Measurements from ENCODE around the gene KIF17.

DNA sequence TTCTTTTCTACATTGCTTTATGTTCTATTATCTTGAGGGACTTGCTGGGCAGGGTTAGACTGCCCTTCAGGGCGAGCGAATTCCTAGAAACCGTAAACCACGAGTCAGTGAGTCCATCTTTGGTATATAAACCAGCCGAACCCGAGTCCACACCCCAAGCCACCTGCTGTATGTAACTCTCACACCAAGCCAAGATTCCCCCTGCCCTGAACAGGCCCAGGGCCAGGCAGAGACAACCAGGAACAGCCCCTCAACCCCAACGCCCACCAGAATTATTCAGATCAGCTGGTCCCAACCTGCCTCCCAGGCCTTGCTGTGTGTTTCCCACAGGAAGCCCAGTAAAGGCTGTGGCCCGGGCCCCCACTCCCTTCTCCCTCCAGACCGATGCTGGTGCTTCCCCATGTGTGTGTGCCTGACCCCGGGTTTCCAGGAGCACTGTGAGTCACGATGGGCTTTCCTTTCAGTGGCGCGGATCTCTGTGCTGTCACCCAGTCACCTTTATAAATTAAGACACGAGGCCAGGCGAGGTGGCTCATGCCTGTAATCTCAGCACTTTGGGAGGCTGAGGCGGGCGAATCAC is 17.1 kb downstream of the KIF17 start:
- TF ChIP-seq EZH2 (IDR thresholded peaks at IDR 0.05) (no peak), POLR2A (IDR thresholded peaks at IDR 0.05; ENCODE audit: borderline replicate concordance, extremely low read depth, insufficient read depth, insufficient read length) (no peak), EGR1 (IDR thresholded peaks at IDR 0.05; ENCODE audit: low read depth) (no peak), JUND (IDR thresholded peaks at IDR 0.05) (no peak), EZH2phosphoT487 (IDR thresholded peaks at IDR 0.05; ENCODE audit: borderline replicate concordance) (no peak), CTCF (IDR thresholded peaks at IDR 0.05 in 2 of 3, conservative IDR thresholded peaks at IDR 0.05 in 1 of 3; ENCODE audit: borderline replicate concordance in 1 of 3, insufficient read depth in 1 of 3, low read depth in 2 of 3, low read length in 2 of 3) (no peak), MAX (IDR thresholded peaks at IDR 0.05) (no peak), YY1 (IDR thresholded peaks at IDR 0.05; ENCODE audit: extremely low read depth, insufficient replicate concordance, low read depth, low read length) (no peak), FOSL1 (IDR thresholded peaks at IDR 0.05; ENCODE audit: low read depth) (no peak), ELF1 (IDR thresholded peaks at IDR 0.05; ENCODE audit: borderline replicate concordance, low read depth) (no peak), RAD21 (IDR thresholded peaks at IDR 0.05; ENCODE audit: low read depth) (no peak)

Measured in HCT116 (cell line).